ENCODE results near the gene LRRC4C.

- TF ChIP-seq CTCF (IDR thresholded peaks at IDR 0.05): no peak
- no peak for TF ChIP-seq POLR2AphosphoS5 (IDR thresholded peaks at IDR 0.05; ENCODE audit: low read depth, low read length)
- TF ChIP-seq, protein P1, sequence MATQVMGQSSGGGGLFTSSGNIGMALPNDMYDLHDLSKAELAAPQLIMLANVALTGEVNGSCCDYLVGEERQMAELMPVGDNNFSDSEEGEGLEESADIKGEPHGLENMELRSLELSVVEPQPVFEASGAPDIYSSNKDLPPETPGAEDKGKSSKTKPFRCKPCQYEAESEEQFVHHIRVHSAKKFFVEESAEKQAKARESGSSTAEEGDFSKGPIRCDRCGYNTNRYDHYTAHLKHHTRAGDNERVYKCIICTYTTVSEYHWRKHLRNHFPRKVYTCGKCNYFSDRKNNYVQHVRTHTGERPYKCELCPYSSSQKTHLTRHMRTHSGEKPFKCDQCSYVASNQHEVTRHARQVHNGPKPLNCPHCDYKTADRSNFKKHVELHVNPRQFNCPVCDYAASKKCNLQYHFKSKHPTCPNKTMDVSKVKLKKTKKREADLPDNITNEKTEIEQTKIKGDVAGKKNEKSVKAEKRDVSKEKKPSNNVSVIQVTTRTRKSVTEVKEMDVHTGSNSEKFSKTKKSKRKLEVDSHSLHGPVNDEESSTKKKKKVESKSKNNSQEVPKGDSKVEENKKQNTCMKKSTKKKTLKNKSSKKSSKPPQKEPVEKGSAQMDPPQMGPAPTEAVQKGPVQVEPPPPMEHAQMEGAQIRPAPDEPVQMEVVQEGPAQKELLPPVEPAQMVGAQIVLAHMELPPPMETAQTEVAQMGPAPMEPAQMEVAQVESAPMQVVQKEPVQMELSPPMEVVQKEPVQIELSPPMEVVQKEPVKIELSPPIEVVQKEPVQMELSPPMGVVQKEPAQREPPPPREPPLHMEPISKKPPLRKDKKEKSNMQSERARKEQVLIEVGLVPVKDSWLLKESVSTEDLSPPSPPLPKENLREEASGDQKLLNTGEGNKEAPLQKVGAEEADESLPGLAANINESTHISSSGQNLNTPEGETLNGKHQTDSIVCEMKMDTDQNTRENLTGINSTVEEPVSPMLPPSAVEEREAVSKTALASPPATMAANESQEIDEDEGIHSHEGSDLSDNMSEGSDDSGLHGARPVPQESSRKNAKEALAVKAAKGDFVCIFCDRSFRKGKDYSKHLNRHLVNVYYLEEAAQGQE (IDR thresholded peaks at IDR 0.05; ENCODE audit: low read depth, low read length): no peak
- no peak for TF ChIP-seq SIN3A (IDR thresholded peaks at IDR 0.05; ENCODE audit: borderline replicate concordance, low read depth, low read length)
- TF ChIP-seq EP300 (IDR thresholded peaks at IDR 0.05; ENCODE audit: borderline replicate concordance in 1 of 2, low read depth in 1 of 2, low read length in 1 of 2): no peak
- TF ChIP-seq RAD21 (IDR thresholded peaks at IDR 0.05; ENCODE audit: low read length): no peak
- no peak for TF ChIP-seq NFIC (IDR thresholded peaks at IDR 0.05; ENCODE audit: borderline replicate concordance)
- TF ChIP-seq, protein P2, sequence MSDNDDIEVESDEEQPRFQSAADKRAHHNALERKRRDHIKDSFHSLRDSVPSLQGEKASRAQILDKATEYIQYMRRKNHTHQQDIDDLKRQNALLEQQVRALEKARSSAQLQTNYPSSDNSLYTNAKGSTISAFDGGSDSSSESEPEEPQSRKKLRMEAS (IDR thresholded peaks at IDR 0.05; ENCODE audit: low read depth): no peak
- TF ChIP-seq TEAD4 (IDR thresholded peaks at IDR 0.05; ENCODE audit: borderline replicate concordance, insufficient read depth): no peak
Measured at GRCh38 chr11:40825201-40825834, 634.1 kb downstream of the LRRC4C start.

Measured in SK-N-SH (cell line).